HepG2 (cell line): ENCODE measurements around the gene C16orf82. TPM values are rescaled to one million over a fixed set of nuclear protein-coding genes. Genes with fewer than 3 reads are reported as not detected.

Source experiments
- CHD2 ChIP-seq: IDR thresholded peaks from 2 replicates; pipeline ENCODE4 v1.6.1; 2011; ENCODE audit warnings: low read depth, low read length, improper control_type of control experiment
- ETV5 ChIP-seq: IDR thresholded peaks from 2 replicates; pipeline ENCODE4 v1.6.1; 2018; ENCODE audit warnings: missing biosample characterization, missing genetic modification reagents, inconsistent platforms, borderline replicate concordance
- KDM2A ChIP-seq: sonication (generic); formaldehyde crosslinking; IDR thresholded peaks from 2 replicates; pipeline ENCODE4 v1.4.0; 2020; ENCODE audit warnings: low read depth, missing genetic modification reagents, borderline replicate concordance
- NR2F6 ChIP-seq, 2 experiments: IDR thresholded peaks; 2 replicates each; pipeline ENCODE4 v1.6.1; 2016; ENCODE audit warnings: antibody characterized with exemption in 1 of 2, mild to moderate bottlenecking in 1 of 2
- RAD21 ChIP-seq: fragments of 450-650 bp; formaldehyde crosslinking; IDR thresholded peaks from 2 replicates; pipeline ENCODE4 v1.5.0; 2020; ENCODE audit warnings: mild to moderate bottlenecking
- SALL1 ChIP-seq: sonication (generic); formaldehyde crosslinking; IDR thresholded peaks from 2 replicates; pipeline ENCODE4 v1.8.0; 2022; ENCODE audit warnings: mild to moderate bottlenecking, missing genetic modification reagents
- YY1 ChIP-seq: IDR thresholded peaks from 2 replicates; pipeline ENCODE4 v1.6.1; 2011; ENCODE audit warnings: low read length, low read depth, moderate library complexity, mild to moderate bottlenecking; ENCODE audit not compliant: insufficient read depth, insufficient replicate concordance
- ZBTB7B ChIP-seq: sonication (generic); formaldehyde crosslinking; IDR thresholded peaks from 2 replicates; pipeline ENCODE4 v1.4.0; 2020; ENCODE audit warnings: missing genetic modification reagents
- ZNF496 ChIP-seq: sonication (generic); formaldehyde crosslinking; IDR thresholded peaks from 2 replicates; pipeline ENCODE4 v1.8.1; 2023; ENCODE audit warnings: mild to moderate bottlenecking, moderate library complexity, missing genetic modification reagents; ENCODE audit not compliant: insufficient replicate concordance
- ZNF605 ChIP-seq: sonication (generic); formaldehyde crosslinking; IDR thresholded peaks from 2 replicates; pipeline ENCODE4 v1.8.0; 2022; ENCODE audit warnings: mild to moderate bottlenecking, missing genetic modification reagents
- ZNF768 ChIP-seq: sonication (generic); formaldehyde crosslinking; IDR thresholded peaks from 2 replicates; pipeline ENCODE4 v1.4.0; 2020; ENCODE audit warnings: missing genetic modification reagents
- ZNF788 ChIP-seq: sonication (generic); formaldehyde crosslinking; IDR thresholded peaks from 2 replicates; pipeline ENCODE4 v1.5.0; 2020; ENCODE audit warnings: mild to moderate bottlenecking, missing genetic modification reagents, borderline replicate concordance
- polyA plus RNA-seq, 8 experiments: library from polyadenylated mRNA; depleted of rRNA in 3 of 8; stranded (reverse) in 7 of 8; unstranded in 1 of 8; fragments of >200 nt; fragmentation: Illumina TruSeq in 4 of 8; extraction: Trizol in 4 of 8; gene quantifications; 2 replicates each; pipeline versions ENCODE4 v1.2.1 to v1.2.3, GENCODE V29; 2011 to 2016; ENCODE audit warnings: low read depth in 4 of 8, missing spikeins in 1 of 8, mixed read lengths in 1 of 8; ENCODE audit not compliant: insufficient read depth in 1 of 8
- total RNA-seq, 5 experiments: library from RNA; depleted of rRNA; stranded (reverse); fragments of >200 nt; fragmentation: Illumina TruSeq; extraction: Trizol; gene quantifications; 2 replicates each; pipeline ENCODE4 v1.2.3, GENCODE V29; 2016; ENCODE audit warnings: low read depth in 1 of 5
- TF ChIP-seq, protein P1 (sequence below): sonication (generic); formaldehyde crosslinking; IDR thresholded peaks from 2 replicates; pipeline ENCODE4 v1.9.0; 2021; ENCODE audit warnings: missing genetic modification reagents, borderline replicate concordance
- TF ChIP-seq, protein P2 (sequence below), 2 experiments: sonication (generic) in 1 of 2; formaldehyde crosslinking in 1 of 2; IDR thresholded peaks; 2 replicates each; pipeline versions ENCODE4 v1.4.0 to v1.6.1; 2018 to 2020; ENCODE audit warnings: missing genetic modification reagents in 2 of 2, borderline replicate concordance in 1 of 2, low read depth in 1 of 2, mild to moderate bottlenecking in 1 of 2, missing biosample characterization in 1 of 2
- TF ChIP-seq, protein P3 (sequence below): sonication (generic); formaldehyde crosslinking; IDR thresholded peaks from 2 replicates; pipeline ENCODE4 v1.4.0; 2020; ENCODE audit warnings: mild to moderate bottlenecking, missing genetic modification reagents
- TF ChIP-seq, protein P4 (sequence below): sonication (generic); formaldehyde crosslinking; IDR thresholded peaks from 2 replicates; pipeline ENCODE4 v1.4.0; 2020; ENCODE audit warnings: missing genetic modification reagents

The C16orf82 gene
- total and polyA plus RNA-seq, 2 of the 13 experiments (the other 11 are each of a cell fraction or from before 2014, with no cell fraction given): not detected

DNA sequence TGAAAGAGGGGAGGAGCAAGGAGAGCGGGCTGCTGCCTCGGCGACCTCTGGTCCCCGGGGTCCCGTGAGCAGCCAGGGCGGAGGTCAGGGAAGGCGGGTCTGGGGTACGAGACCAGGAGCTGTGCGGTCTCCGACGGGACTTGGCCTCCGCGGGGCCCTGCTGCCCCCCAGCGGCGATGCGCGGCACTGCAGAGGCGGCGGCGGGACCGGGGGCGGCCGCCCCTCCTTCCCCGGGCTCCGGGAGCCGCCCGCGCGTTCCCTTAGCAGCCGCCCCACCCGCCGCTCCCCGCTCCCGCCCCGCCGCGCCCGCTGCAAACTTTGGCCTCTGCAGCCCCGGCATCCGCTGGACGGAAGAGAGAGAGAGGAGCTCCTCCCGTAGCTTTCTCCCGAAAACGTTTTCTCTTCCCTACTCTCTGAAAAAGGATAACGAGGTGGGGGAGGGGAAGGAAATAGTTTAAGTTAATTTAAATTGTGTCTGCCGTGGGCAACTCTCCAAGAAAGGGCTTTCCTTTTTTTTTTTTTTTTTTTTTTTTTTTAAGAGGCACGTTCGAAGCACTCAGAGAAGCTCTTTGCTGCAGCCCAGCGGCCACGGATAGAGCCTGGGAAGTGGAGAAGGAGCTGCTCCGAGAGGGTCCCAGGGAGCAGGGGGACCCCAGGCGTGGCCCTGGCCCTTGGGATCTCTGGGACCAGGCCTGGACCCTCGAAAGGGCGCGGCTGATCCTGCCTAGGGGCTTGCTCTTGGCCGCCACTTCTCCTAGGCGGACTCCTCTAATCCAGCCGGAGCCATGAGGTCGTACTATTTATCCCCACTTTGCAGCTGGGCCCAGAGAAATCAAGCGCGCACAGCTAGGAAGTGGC, 43.2 kb downstream of the C16orf82 start (continued):
- TF ChIP-seq KDM2A (CRISPR knock-in tag) (peak; percentile 72; the same call in 1 of the 2 replicates), SALL1 (peak; percentile 24; the same call in 1 of the 2 replicates), NR2F6 (IDR thresholded peaks at IDR 0.05) (no peak), NR2F6 (CRISPR knock-in tag; IDR thresholded peaks at IDR 0.05) (peak; percentile 27; the same call in 1 of the 2 replicates), ZNF605 (CRISPR knock-in tag) (0 out of 2 replicates have a peak, but pooled peaks have one; percentile 32), ETV5 (CRISPR knock-in tag) (peak; percentile 51; the same call in 1 of the 2 replicates), CHD2 (peak; percentile 21; the same call in 1 of the 2 replicates), ZBTB7B (CRISPR knock-in tag) (0 out of 2 replicates have a peak, but pooled peaks have one; percentile 15), ZNF496 (CRISPR knock-in tag) (no peak), RAD21 (CRISPR knock-in tag) (peak; percentile 94), ZNF768 (CRISPR knock-in tag) (peak; percentile 58), ZNF788 (peak; percentile 44; the same call in 1 of the 2 replicates), YY1 (peak; percentile 23)
- TF ChIP-seq, protein P1, sequence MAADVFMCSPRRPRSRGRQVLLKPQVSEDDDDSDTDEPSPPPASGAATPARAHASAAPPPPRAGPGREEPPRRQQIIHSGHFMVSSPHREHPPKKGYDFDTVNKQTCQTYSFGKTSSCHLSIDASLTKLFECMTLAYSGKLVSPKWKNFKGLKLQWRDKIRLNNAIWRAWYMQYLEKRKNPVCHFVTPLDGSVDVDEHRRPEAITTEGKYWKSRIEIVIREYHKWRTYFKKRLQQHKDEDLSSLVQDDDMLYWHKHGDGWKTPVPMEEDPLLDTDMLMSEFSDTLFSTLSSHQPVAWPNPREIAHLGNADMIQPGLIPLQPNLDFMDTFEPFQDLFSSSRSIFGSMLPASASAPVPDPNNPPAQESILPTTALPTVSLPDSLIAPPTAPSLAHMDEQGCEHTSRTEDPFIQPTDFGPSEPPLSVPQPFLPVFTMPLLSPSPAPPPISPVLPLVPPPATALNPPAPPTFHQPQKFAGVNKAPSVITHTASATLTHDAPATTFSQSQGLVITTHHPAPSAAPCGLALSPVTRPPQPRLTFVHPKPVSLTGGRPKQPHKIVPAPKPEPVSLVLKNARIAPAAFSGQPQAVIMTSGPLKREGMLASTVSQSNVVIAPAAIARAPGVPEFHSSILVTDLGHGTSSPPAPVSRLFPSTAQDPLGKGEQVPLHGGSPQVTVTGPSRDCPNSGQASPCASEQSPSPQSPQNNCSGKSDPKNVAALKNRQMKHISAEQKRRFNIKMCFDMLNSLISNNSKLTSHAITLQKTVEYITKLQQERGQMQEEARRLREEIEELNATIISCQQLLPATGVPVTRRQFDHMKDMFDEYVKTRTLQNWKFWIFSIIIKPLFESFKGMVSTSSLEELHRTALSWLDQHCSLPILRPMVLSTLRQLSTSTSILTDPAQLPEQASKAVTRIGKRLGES (CRISPR knock-in tag): no peak
- TF ChIP-seq, protein P2, sequence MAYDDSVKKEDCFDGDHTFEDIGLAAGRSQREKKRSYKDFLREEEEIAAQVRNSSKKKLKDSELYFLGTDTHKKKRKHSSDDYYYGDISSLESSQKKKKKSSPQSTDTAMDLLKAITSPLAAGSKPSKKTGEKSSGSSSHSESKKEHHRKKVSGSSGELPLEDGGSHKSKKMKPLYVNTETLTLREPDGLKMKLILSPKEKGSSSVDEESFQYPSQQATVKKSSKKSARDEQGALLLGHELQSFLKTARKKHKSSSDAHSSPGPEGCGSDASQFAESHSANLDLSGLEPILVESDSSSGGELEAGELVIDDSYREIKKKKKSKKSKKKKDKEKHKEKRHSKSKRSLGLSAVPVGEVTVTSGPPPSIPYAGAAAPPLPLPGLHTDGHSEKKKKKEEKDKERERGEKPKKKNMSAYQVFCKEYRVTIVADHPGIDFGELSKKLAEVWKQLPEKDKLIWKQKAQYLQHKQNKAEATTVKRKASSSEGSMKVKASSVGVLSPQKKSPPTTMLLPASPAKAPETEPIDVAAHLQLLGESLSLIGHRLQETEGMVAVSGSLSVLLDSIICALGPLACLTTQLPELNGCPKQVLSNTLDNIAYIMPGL (CRISPR knock-in tag; IDR thresholded peaks at IDR 0.05; ENCODE audit: borderline replicate concordance in 1 of 2, low read depth in 1 of 2): peak in 1 of 2 experiments; percentile 46; a peak in 1 of 4 replicates
- TF ChIP-seq, protein P3, sequence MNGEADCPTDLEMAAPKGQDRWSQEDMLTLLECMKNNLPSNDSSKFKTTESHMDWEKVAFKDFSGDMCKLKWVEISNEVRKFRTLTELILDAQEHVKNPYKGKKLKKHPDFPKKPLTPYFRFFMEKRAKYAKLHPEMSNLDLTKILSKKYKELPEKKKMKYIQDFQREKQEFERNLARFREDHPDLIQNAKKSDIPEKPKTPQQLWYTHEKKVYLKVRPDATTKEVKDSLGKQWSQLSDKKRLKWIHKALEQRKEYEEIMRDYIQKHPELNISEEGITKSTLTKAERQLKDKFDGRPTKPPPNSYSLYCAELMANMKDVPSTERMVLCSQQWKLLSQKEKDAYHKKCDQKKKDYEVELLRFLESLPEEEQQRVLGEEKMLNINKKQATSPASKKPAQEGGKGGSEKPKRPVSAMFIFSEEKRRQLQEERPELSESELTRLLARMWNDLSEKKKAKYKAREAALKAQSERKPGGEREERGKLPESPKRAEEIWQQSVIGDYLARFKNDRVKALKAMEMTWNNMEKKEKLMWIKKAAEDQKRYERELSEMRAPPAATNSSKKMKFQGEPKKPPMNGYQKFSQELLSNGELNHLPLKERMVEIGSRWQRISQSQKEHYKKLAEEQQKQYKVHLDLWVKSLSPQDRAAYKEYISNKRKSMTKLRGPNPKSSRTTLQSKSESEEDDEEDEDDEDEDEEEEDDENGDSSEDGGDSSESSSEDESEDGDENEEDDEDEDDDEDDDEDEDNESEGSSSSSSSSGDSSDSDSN (CRISPR knock-in tag): peak; percentile 23; the same call in 1 of the 2 replicates
- TF ChIP-seq, protein P4, sequence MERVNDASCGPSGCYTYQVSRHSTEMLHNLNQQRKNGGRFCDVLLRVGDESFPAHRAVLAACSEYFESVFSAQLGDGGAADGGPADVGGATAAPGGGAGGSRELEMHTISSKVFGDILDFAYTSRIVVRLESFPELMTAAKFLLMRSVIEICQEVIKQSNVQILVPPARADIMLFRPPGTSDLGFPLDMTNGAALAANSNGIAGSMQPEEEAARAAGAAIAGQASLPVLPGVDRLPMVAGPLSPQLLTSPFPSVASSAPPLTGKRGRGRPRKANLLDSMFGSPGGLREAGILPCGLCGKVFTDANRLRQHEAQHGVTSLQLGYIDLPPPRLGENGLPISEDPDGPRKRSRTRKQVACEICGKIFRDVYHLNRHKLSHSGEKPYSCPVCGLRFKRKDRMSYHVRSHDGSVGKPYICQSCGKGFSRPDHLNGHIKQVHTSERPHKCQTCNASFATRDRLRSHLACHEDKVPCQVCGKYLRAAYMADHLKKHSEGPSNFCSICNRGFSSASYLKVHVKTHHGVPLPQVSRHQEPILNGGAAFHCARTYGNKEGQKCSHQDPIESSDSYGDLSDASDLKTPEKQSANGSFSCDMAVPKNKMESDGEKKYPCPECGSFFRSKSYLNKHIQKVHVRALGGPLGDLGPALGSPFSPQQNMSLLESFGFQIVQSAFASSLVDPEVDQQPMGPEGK: peak; percentile 83
